Measurements from ENCODE around the gene SLC17A7. TPM values are rescaled to one million over a fixed set of nuclear protein-coding genes. Genes with fewer than 3 reads are reported as not detected.

Gene SLC17A7
- total and polyA plus RNA-seq, 2 of the 13 experiments (the other 11 are each of a cell fraction or from before 2014, with no cell fraction given), result 0.32 TPM; not detected in 1

GRCh38 chr19:49409441-49410029, 31.8 kb downstream of the SLC17A7 start:
- DNase-seq (ENCODE audit: low spot score) (no peak), ATAC-seq (no peak), FAIRE-seq (no peak)
- Histone ChIP-seq H4K20me1 (ENCODE audit: insufficient read depth, low read length) (no peaks in the 10 kb centered on the region), H3K4me3 (replicated peaks in 1 of 3; ENCODE audit: insufficient read depth in 1 of 3, low read depth in 2 of 3, low read length in 3 of 3) (no peak overlapping the region), H3K27ac (ENCODE audit: extremely low read length, insufficient read depth, low read length) (no peak overlapping the region), H3K4me2 (ENCODE audit: low read depth, low read length) (no peak overlapping the region), H3K9ac (ENCODE audit: insufficient read depth, low read depth, low read length) (no peak overlapping the region), H2AFZ (ENCODE audit: low read length) (no peak overlapping the region), H3K9me3 (ENCODE audit: low read length) (no peaks in the 10 kb centered on the region), H3K36me3 (replicated peaks in 1 of 2; ENCODE audit: control insufficient read depth in 1 of 2, insufficient read depth in 2 of 2, low read length in 2 of 2) (no peaks in the 10 kb centered on the region), H3K79me2 (ENCODE audit: insufficient read depth, low read length) (no peaks in the 10 kb centered on the region), H3K27me3 (ENCODE audit: control insufficient read depth in 1 of 2, insufficient read depth in 2 of 2, low read length in 2 of 2) (peaks cover 10 to 44% of the 10 kb centered on the region in 2 experiments; a peak in 4 of 5 replicates), H3K4me1 (ENCODE audit: insufficient read depth, low read length) (no peaks in the 10 kb centered on the region)
- intact Hi-C loops (cut with micrococcal nuclease; ENCODE audit: unreplicated experiment) (no loop called here), in situ Hi-C loops (cut with HindIII; ENCODE audit: extremely low pct_ligation_motif_present, low pct_unique_long_range_greater_than_20kb) (no loop called here)
- WGBS (ENCODE audit: low lambda C conversion rate), result 18% methylated on average over 5 of the region's 5 CpGs
- TF ChIP-seq MIER2 (CRISPR knock-in tag; IDR thresholded peaks at IDR 0.05), result no peak
- no peak for TF ChIP-seq ATM (IDR thresholded peaks at IDR 0.05; ENCODE audit: borderline replicate concordance)
- no peak for TF ChIP-seq HNRNPL (IDR thresholded peaks at IDR 0.05; ENCODE audit: low read depth, low read length)
- no peak for TF ChIP-seq CTCF (CRISPR knock-in tag; IDR thresholded peaks at IDR 0.05)
- TF ChIP-seq ZNF557 (CRISPR knock-in tag; IDR thresholded peaks at IDR 0.05), result no peak
- no peak for TF ChIP-seq HNF4A (CRISPR knock-in tag; IDR thresholded peaks at IDR 0.05)
- no peak for TF ChIP-seq KDM3A (CRISPR knock-in tag; IDR thresholded peaks at IDR 0.05; ENCODE audit: low read depth)
- TF ChIP-seq ZNF75D (CRISPR knock-in tag; IDR thresholded peaks at IDR 0.05; ENCODE audit: borderline replicate concordance), result no peak
- TF ChIP-seq THAP11 (CRISPR knock-in tag; IDR thresholded peaks at IDR 0.05), result no peak
- no peak for TF ChIP-seq ZNF3 (CRISPR knock-in tag; IDR thresholded peaks at IDR 0.05)
- no peak for TF ChIP-seq ZNF446 (CRISPR knock-in tag; IDR thresholded peaks at IDR 0.05)
- no peak for TF ChIP-seq SP140L (CRISPR knock-in tag; IDR thresholded peaks at IDR 0.05; ENCODE audit: borderline replicate concordance)
- TF ChIP-seq ZNF770 (CRISPR knock-in tag; IDR thresholded peaks at IDR 0.05), result no peak
- no peak for TF ChIP-seq ZNF550 (CRISPR knock-in tag; IDR thresholded peaks at IDR 0.05; ENCODE audit: borderline replicate concordance)
- no peak for TF ChIP-seq ZNF850 (CRISPR knock-in tag; conservative IDR thresholded peaks at IDR 0.05)
- TF ChIP-seq ZNF710 (CRISPR knock-in tag; IDR thresholded peaks at IDR 0.05; ENCODE audit: borderline replicate concordance), result no peak
- no peak for TF ChIP-seq ZZZ3 (CRISPR knock-in tag; IDR thresholded peaks at IDR 0.05; ENCODE audit: borderline replicate concordance)
- BruUV-seq (replicated peaks), result no TSS peak
- ChIA-PET CTCF (ENCODE audit: low intra/inter-chr PET ratio, low total read pairs) (no interaction called here), POLR2A (no interaction called here)
